SH-SY5Y (cell line): ENCODE measurements around the gene B3GNT3.

ENCODE experiments used
- GATA2 ChIP-seq: IDR thresholded peaks from 2 replicates; pipeline ENCODE4 v1.6.1; 2011; ENCODE audit warnings: mild to moderate bottlenecking, low read depth, low read length
- GATA3 ChIP-seq: IDR thresholded peaks from 2 replicates; pipeline ENCODE4 v1.6.1; 2011; ENCODE audit warnings: low read depth, mild to moderate bottlenecking, low read length, moderate library complexity

GRCh38 chr19:17796013-17796837 is 1.3 kb downstream of the B3GNT3 start:
- TF ChIP-seq GATA2 (no peak), GATA3 (no peak)
